ENCODE data around the gene AXIN2. TPM values are rescaled to one million over a fixed set of nuclear protein-coding genes. Genes with fewer than 3 reads are reported as not detected.
"Not testable (repeated sequence)": the region's sequence is repeated elsewhere in the genome, so short reads cannot be mapped to it uniquely, and the experiment has no call there.

Gene AXIN2
- total RNA-seq, 1 donor from 2014 or later: 17.9 TPM

GRCh38 chr17:65509032-65509431, 52.4 kb downstream of the AXIN2 start:
- no peaks in the 10 kb centered on the region for H3K4me1 ChIP-seq
- no peaks in the 10 kb centered on the region for H3K9me3 ChIP-seq
- DNase-seq (ENCODE audit: extremely low spot score in 2 of 2): no peak

GRCh38 chr17:65504673-65505072, 56.8 kb downstream of the AXIN2 start:
- not testable (repeated sequence) for DNase-seq (ENCODE audit: extremely low spot score in 2 of 2); H3K27me3 ChIP-seq; H3K4me3 ChIP-seq; H3K36me3 ChIP-seq; H3K9me3 ChIP-seq; H3K27ac ChIP-seq; H3K4me1 ChIP-seq
- intact Hi-C loops (cut with DNase I): loop anchor here (5.0 kb wide), 1 partner anchor 1743 kb away; the partner anchor contains the start of gene HELZ

More at GRCh38 chr17:65509032-65509431, 52.4 kb downstream of the AXIN2 start:
- intact Hi-C loops (cut with DNase I): no loop called here
- no peak overlapping the region for H3K27ac ChIP-seq
- no peak for TF ChIP-seq POLR2AphosphoS5 (IDR thresholded peaks at IDR 0.05; ENCODE audit: insufficient read depth in 1 of 2, low read depth in 1 of 2)
- no peak for TF ChIP-seq CTCF (IDR thresholded peaks at IDR 0.05)
- no peak for TF ChIP-seq POLR2A (IDR thresholded peaks at IDR 0.05)
- H3K27me3 ChIP-seq: no peaks in the 10 kb centered on the region
- no peaks in the 10 kb centered on the region for H3K36me3 ChIP-seq
- no peak overlapping the region for H3K4me3 ChIP-seq

GRCh38 chr17:65504141-65504540, 57.3 kb downstream of the AXIN2 start:
- H3K9me3 ChIP-seq: no peaks in the 10 kb centered on the region
- intact Hi-C loops (cut with DNase I): loop anchor here (5.0 kb wide), 1 partner anchor 1743 kb away; the partner anchor contains the start of gene HELZ
- DNase-seq (ENCODE audit: extremely low spot score in 2 of 2): no peak
- H3K27ac ChIP-seq: no peak overlapping the region
- H3K27me3 ChIP-seq: no peaks in the 10 kb centered on the region
- H3K36me3 ChIP-seq: no peaks in the 10 kb centered on the region
- no peaks in the 10 kb centered on the region for H3K4me1 ChIP-seq
- TF ChIP-seq CTCF (IDR thresholded peaks at IDR 0.05) (no peak), POLR2A (IDR thresholded peaks at IDR 0.05) (no peak), POLR2AphosphoS5 (IDR thresholded peaks at IDR 0.05; ENCODE audit: insufficient read depth in 1 of 2, low read depth in 1 of 2) (no peak)
- no peak overlapping the region for H3K4me3 ChIP-seq

GRCh38 chr17:65503557-65503956, 57.9 kb downstream of the AXIN2 start:
- H3K4me3 ChIP-seq: no peak overlapping the region
- TF ChIP-seq POLR2AphosphoS5 (IDR thresholded peaks at IDR 0.05; ENCODE audit: insufficient read depth in 1 of 2, low read depth in 1 of 2): no peak
- no peak for TF ChIP-seq CTCF (IDR thresholded peaks at IDR 0.05)
- TF ChIP-seq POLR2A (IDR thresholded peaks at IDR 0.05): no peak
- H3K4me1 ChIP-seq: no peaks in the 10 kb centered on the region
- no peak for DNase-seq (ENCODE audit: extremely low spot score in 2 of 2)
- H3K27me3 ChIP-seq: no peaks in the 10 kb centered on the region
- H3K27ac ChIP-seq: no peak overlapping the region
- no peaks in the 10 kb centered on the region for H3K9me3 ChIP-seq
- no peaks in the 10 kb centered on the region for H3K36me3 ChIP-seq
- intact Hi-C loops (cut with DNase I): loop anchor here (5.0 kb wide), 1 partner anchor 1744 kb away; the partner anchor contains the start of gene HELZ

GRCh38 chr17:65498816-65499215, 62.6 kb downstream of the AXIN2 start:
- Histone ChIP-seq H3K4me1 (no peaks in the 10 kb centered on the region), H3K9me3 (no peaks in the 10 kb centered on the region), H3K4me3 (no peak overlapping the region), H3K27ac (no peak overlapping the region), H3K27me3 (no peaks in the 10 kb centered on the region), H3K36me3 (no peaks in the 10 kb centered on the region)
- intact Hi-C loops (cut with DNase I): no loop called here
- DNase-seq (ENCODE audit: extremely low spot score in 2 of 2): no peak
- TF ChIP-seq CTCF (IDR thresholded peaks at IDR 0.05) (no peak), POLR2AphosphoS5 (IDR thresholded peaks at IDR 0.05; ENCODE audit: insufficient read depth in 1 of 2, low read depth in 1 of 2) (no peak)

All from vagina (tissue), 2 donors.